ENCODE measurements around the gene RNF149. TPM values are rescaled to one million over a fixed set of nuclear protein-coding genes. Genes with fewer than 3 reads are reported as not detected.
"Not testable (repeated sequence)": the region's sequence is repeated elsewhere in the genome, so short reads cannot be mapped to it uniquely, and the experiment has no call there.

The RNF149 gene
- polyA plus RNA-seq, 3 donors from 2014 or later: 45.5 to 79.9 (median 50.9) TPM

DNA sequence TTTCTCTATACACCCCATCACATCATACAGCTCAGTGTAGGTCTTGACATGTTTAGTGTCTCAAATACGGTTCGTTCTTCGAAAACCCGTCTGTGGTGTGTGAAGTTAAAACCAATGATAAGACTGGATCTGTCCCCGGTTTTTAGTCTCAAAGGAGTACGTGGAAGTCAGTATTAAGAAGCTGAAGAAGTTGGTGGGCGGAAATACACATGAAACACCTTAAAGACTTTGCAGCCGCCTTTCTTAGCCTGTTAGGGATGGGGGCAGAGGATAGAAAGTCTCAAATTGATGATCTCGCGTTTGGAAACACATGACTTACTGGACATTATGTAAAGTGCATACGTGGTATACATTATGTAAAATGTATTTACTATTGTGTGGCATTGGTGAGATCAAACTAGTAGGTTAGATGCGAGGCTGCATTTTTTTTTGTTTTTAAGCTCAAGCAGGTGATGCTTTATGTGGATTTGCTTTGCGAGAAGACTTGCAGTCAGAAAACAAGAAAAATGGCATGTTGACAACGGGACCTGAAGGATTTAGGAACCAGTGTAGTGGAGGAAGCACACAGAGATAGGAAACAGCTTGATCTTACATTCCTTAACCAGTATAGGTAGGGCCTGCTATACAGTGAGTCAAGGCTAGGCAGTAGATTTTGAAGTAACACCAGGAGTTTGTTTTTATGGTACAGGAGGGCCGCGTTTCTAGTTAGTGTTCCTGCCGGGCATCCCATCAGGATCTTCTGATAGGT lies 54.6 kb downstream of the RNF149 start:
- peaks cover under 1 to 6% (median 6%) of the 10 kb centered on the region in 3 donors for H3K36me3 Mint-ChIP-seq
- H3K27ac Mint-ChIP-seq: peak overlapping the region; percentile 90 to 99 (median 97)
- peak in 1 of 3 donors; percentile 18 for DNase-seq
- H3K9me3 Mint-ChIP-seq: no peaks in the 10 kb centered on the region
- peak overlapping the region; percentile 92 to 99 (median 96) for H3K4me3 Mint-ChIP-seq
- peaks cover 12 to 24% (median 17%) of the 10 kb centered on the region in 3 donors for H3K27me3 Mint-ChIP-seq (ENCODE audit: low read depth in 3 of 3)
- H3K4me1 Mint-ChIP-seq: peaks cover 49 to 64% of the 10 kb centered on the region in 2 donors

- peak; percentile 81 to 85 (median 85) for DNase-seq
- Mint-ChIP-seq H3K4me1 (peaks cover 45 to 58% of the 10 kb centered on the region in 2 donors), H3K4me3 (peak overlapping the region; percentile 92 to 99 (median 96)), H3K27me3 (ENCODE audit: low read depth in 3 of 3) (peaks cover 12 to 24% (median 17%) of the 10 kb centered on the region in 3 donors), H3K36me3 (peaks cover 0 to 6% (median 5%) of the 10 kb centered on the region in 3 donors), H3K27ac (peak overlapping the region; percentile 90 to 99 (median 97)), H3K9me3 (no peaks in the 10 kb centered on the region)
These were observed 55.3 kb downstream of the RNF149 start for GRCh38 chr2:101253013-101253702.

- H3K27me3 Mint-ChIP-seq (ENCODE audit: low read depth in 3 of 3): peaks cover 12 to 24% (median 17%) of the 10 kb centered on the region in 3 donors
- peak within 1 kb of the TSS; percentile 92 to 99 (median 96) for H3K4me3 Mint-ChIP-seq
- H3K36me3 Mint-ChIP-seq: peaks cover 0 to 3% (median 2%) of the 10 kb centered on the region in 3 donors
- peaks cover 41 to 53% of the 10 kb centered on the region in 2 donors for H3K4me1 Mint-ChIP-seq
- H3K9me3 Mint-ChIP-seq: no peaks in the 10 kb centered on the region
- DNase-seq: peak; percentile 97 to 98 (median 98)
- H3K27ac Mint-ChIP-seq: peak within 1 kb of the TSS; percentile 90 to 99 (median 97)
These were observed 56.0 kb downstream of the RNF149 start, which contains the start of gene CNOT11 for GRCh38 chr2:101252408-101253012. Gene CNOT11, plus strand, starts transcription at chr2:101252886. Its CDS starts 79 bp downstream, at chr2:101252965.

GRCh38 chr2:101251844-101252407 lies 56.6 kb downstream of the RNF149 start:
- peak overlapping the region; percentile 92 to 99 (median 96) for H3K4me3 Mint-ChIP-seq
- peaks cover 12 to 24% (median 17%) of the 10 kb centered on the region in 3 donors for H3K27me3 Mint-ChIP-seq (ENCODE audit: low read depth in 3 of 3)

GRCh38 chr2:101251246-101251781 lies 57.2 kb downstream of the RNF149 start:
- H3K36me3 Mint-ChIP-seq, H3K9me3 Mint-ChIP-seq, DNase-seq: not testable (repeated sequence)
- Mint-ChIP-seq H3K4me1 (peaks cover 35 to 46% of the 10 kb centered on the region in 2 donors), H3K4me3 (peak overlapping the region; percentile 15 to 52 (median 39)), H3K27me3 (ENCODE audit: low read depth in 3 of 3) (peaks cover 12 to 24% (median 17%) of the 10 kb centered on the region in 3 donors), H3K27ac (peak overlapping the region in 4 of 6 donors; percentile 26 to 77 (median 48))

More at GRCh38 chr2:101251844-101252407, 56.6 kb downstream of the RNF149 start:
- peaks cover 38 to 49% of the 10 kb centered on the region in 2 donors for H3K4me1 Mint-ChIP-seq
- DNase-seq: no peak
- H3K36me3 Mint-ChIP-seq: peaks cover 0 to 3% (median 0%) of the 10 kb centered on the region in 3 donors
- H3K27ac Mint-ChIP-seq: peak overlapping the region; percentile 90 to 99 (median 96)
- no peaks in the 10 kb centered on the region for H3K9me3 Mint-ChIP-seq

DNA sequence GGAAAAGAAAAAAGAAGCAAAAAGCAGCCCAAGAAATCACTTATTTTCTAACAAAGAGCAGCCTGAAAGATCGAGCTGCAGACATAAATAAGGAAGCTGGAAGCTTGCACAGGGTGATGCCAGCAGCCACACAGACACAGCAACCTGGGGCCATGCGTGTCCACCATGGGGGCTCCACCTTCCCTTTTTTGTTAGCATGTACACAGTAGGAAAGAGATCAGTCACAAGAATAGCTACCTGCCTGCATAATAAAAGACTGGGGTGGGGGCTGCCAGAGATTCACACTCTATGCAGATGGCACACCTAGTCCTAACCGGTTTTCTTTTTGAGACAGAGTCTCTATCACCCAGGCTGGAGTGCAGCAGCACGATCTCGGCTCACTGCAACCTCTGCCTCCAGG lies 58.7 kb downstream of the RNF149 start:
- Mint-ChIP-seq H3K9me3 (no peaks in the 10 kb centered on the region), H3K4me3 (no peak overlapping the region), H3K27me3 (ENCODE audit: low read depth in 3 of 3) (peaks cover 12 to 22% (median 17%) of the 10 kb centered on the region in 3 donors), H3K4me1 (peaks cover 24 to 31% of the 10 kb centered on the region in 2 donors), H3K27ac (peak overlapping the region in 1 of 6 donors; percentile 36), H3K36me3 (no peaks in the 10 kb centered on the region)
- no peak for DNase-seq

DNA sequence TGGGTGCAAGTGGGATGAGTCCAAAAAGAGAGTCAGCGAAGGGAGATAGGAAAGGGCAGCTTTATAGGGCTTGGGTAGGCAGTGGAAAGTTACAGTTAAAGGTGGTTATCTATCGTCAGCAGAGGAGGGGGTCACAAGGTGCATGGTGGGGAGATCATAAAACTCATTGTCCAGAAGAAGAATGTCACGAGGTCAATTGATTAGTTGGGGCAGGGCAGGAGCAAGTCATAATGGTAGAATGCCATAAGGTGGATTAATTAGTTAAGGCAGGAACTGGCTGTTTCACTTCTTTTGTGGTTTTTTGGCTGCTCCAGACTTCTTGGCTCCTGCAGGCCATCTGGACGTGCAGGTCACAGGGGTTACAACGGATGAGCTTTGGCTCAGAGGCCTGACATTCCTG lies 59.7 kb downstream of the RNF149 start:
- peaks cover 13 to 20% of the 10 kb centered on the region in 2 donors for H3K4me1 Mint-ChIP-seq
- not testable (repeated sequence) for H3K27ac Mint-ChIP-seq, H3K36me3 Mint-ChIP-seq, H3K9me3 Mint-ChIP-seq, DNase-seq
- H3K4me3 Mint-ChIP-seq: peak overlapping the region in 1 of 5 donors; percentile 3
- H3K27me3 Mint-ChIP-seq (ENCODE audit: low read depth in 3 of 3): peaks cover 12 to 20% (median 16%) of the 10 kb centered on the region in 3 donors

GRCh38 chr2:101245468-101245867 lies 63.0 kb downstream of the RNF149 start:
- not testable (repeated sequence) for H3K9me3 Mint-ChIP-seq; H3K4me3 Mint-ChIP-seq; H3K36me3 Mint-ChIP-seq; H3K27ac Mint-ChIP-seq; DNase-seq; H3K4me1 Mint-ChIP-seq; H3K27me3 Mint-ChIP-seq (ENCODE audit: low read depth in 3 of 3)

DNA sequence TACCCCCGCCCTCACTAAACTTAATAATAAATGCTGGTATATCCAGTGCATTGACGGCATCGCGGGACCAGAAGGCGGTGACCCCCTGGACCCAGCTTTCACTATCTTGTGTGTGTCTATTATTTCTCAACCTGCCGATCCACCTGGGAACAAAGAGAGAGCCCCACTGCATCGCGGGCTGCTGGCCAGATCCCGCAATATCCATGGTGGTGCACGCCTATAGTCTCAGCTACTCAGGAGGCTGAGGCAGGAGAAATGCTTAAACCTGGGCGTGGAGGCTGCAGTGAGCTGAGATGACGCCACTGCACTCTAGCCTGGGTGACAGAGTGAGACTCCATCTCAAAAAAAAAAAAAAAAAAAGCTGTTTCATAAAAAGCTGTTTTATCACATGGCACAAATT lies 63.6 kb downstream of the RNF149 start:
- not testable (repeated sequence) for H3K4me3 Mint-ChIP-seq; DNase-seq; H3K27me3 Mint-ChIP-seq (ENCODE audit: low read depth in 3 of 3); H3K4me1 Mint-ChIP-seq; H3K27ac Mint-ChIP-seq; H3K9me3 Mint-ChIP-seq; H3K36me3 Mint-ChIP-seq

GRCh38 chr2:101244373-101244772 lies 64.1 kb downstream of the RNF149 start:
- not testable (repeated sequence) for H3K27me3 Mint-ChIP-seq (ENCODE audit: low read depth in 3 of 3); H3K9me3 Mint-ChIP-seq; H3K36me3 Mint-ChIP-seq; H3K4me1 Mint-ChIP-seq; DNase-seq; H3K4me3 Mint-ChIP-seq; H3K27ac Mint-ChIP-seq

DNA sequence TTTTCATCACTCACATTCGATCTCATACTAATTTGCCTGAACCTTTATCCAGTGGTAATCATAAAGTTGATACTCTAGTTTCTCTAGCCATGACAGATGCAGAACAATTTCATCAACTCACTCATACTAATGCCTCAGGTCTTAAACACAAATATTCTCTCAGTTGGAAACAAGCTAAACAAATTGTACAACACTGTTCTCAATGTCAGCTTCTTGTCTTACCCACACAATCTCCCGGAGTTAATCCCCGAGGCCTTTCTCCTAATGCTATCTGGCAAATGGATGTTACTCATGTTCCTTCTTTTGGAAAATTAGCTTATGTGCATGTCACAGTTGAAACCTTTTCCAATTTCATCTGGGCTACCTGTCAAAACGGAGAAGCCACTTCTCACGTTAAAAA lies 67.3 kb downstream of the RNF149 start:
- Mint-ChIP-seq H3K36me3 (no peaks in the 10 kb centered on the region), H3K4me1 (peaks cover 0 to 4% of the 10 kb centered on the region in 2 donors), H3K4me3 (no peak overlapping the region), H3K9me3 (peaks cover 0 to 3% (median 0%) of the 10 kb centered on the region in 6 donors), H3K27me3 (ENCODE audit: low read depth in 3 of 3) (peaks cover 0 to 6% (median 0%) of the 10 kb centered on the region in 3 donors), H3K27ac (no peak overlapping the region)
- no peak for DNase-seq

GRCh38 chr2:101240694-101241093 lies 67.8 kb downstream of the RNF149 start:
- H3K4me1 Mint-ChIP-seq; H3K4me3 Mint-ChIP-seq; H3K36me3 Mint-ChIP-seq; H3K27me3 Mint-ChIP-seq (ENCODE audit: low read depth in 3 of 3); H3K27ac Mint-ChIP-seq; H3K9me3 Mint-ChIP-seq: not testable (repeated sequence)
- DNase-seq: peak in 2 of 3 donors; percentile 10 to 14

GRCh38 chr2:101239760-101240118 lies 68.8 kb downstream of the RNF149 start:
- not testable (repeated sequence) for H3K9me3 Mint-ChIP-seq, H3K27ac Mint-ChIP-seq

More at GRCh38 chr2:101239760-101240118, 68.8 kb downstream of the RNF149 start:
- not testable (repeated sequence) for DNase-seq; H3K27me3 Mint-ChIP-seq (ENCODE audit: low read depth in 3 of 3); H3K36me3 Mint-ChIP-seq; H3K4me1 Mint-ChIP-seq; H3K4me3 Mint-ChIP-seq

Data from immature natural killer cell (primary cell).